Upper lobe of left lung (tissue), 4 donors: ENCODE measurements around the gene PTPRM.

Experiments
- CTCF ChIP-seq, 6 experiments: fragments of 450-650 bp in 4 of 6; fragments of 200-600 bp in 2 of 6; sonication (generic) in 2 of 6; IDR thresholded peaks; one replicate each; pipeline ENCODE4 v1.5.1; 2016 to 2019; ENCODE audit warnings: antibody characterized with exemption in 6 of 6
- POLR2A ChIP-seq, 4 donors: fragments of 450-650 bp; IDR thresholded peaks; one replicate each; pipeline ENCODE4 v1.5.1; 2016 to 2017; ENCODE audit warnings: antibody characterized with exemption in 4 of 4, mild to moderate bottlenecking in 2 of 4
- POLR2AphosphoS5 ChIP-seq, 2 donors: sonication (generic); formaldehyde crosslinking; IDR thresholded peaks; one replicate each; pipeline ENCODE4 v1.5.1; 2017; ENCODE audit warnings: antibody characterized with exemption in 2 of 2

- TF ChIP-seq CTCF (IDR thresholded peaks at IDR 0.05), result no peak
- no peak for TF ChIP-seq POLR2A (IDR thresholded peaks at IDR 0.05)
- TF ChIP-seq POLR2AphosphoS5 (IDR thresholded peaks at IDR 0.05), result no peak
Measured at GRCh38 chr18:8303151-8303755, 736.1 kb downstream of the PTPRM start.
